Esophagus squamous epithelium (tissue), 5 donors: ENCODE data around the gene GAB2. TPM values are rescaled to one million over a fixed set of nuclear protein-coding genes. Genes with fewer than 3 reads are reported as not detected.

Experiments
- DNase-seq: peaks from one replicate; lab custom pipeline; 2025; lab: John Stamatoyannopoulos, UW
- H3K27ac ChIP-seq, 4 donors: fragments of 200-600 bp; sonication (generic); one replicate each; pipeline ENCODE4 v1.5.1; 2016 to 2019; ENCODE audit warnings: mild to moderate bottlenecking in 1 of 4
- H3K27me3 ChIP-seq, 4 donors: fragments of 200-600 bp; sonication (generic); 1 replicate in 3 of 4; 2 replicates in 1 of 4; pipeline versions ENCODE4 v1.5.1 to v1.6.0; 2017 to 2021; ENCODE audit warnings: antibody characterized with exemption in 1 of 4
- H3K36me3 ChIP-seq, 3 donors: fragments of 200-600 bp; sonication (generic); one replicate each; pipeline ENCODE4 v1.5.1; 2016 to 2019
- H3K4me1 ChIP-seq, 3 donors: fragments of 200-600 bp; sonication (generic); one replicate each; pipeline ENCODE4 v1.5.1; 2017 to 2019
- H3K4me3 ChIP-seq, 4 donors: fragments of 200-600 bp; sonication (generic); 1 replicate in 3 of 4; 2 replicates in 1 of 4; pipeline ENCODE4 v1.5.1; 2016 to 2019; ENCODE audit warnings: mild to moderate bottlenecking in 2 of 4, moderate library complexity in 1 of 4
- H3K9me3 ChIP-seq, 3 donors: fragments of 200-600 bp; sonication (generic); one replicate each; pipeline ENCODE4 v1.5.1; 2016 to 2019
- POLR2A ChIP-seq, 4 donors: fragments of 450-650 bp; IDR thresholded peaks; one replicate each; pipeline ENCODE4 v1.6.1; 2017; ENCODE audit warnings: antibody characterized with exemption in 4 of 4, mild to moderate bottlenecking in 4 of 4, moderate library complexity in 3 of 4
- WGBS, 2 donors: methylation state at CpG; one replicate each; pipeline ENCODE4 v1.1.5; 2018; 5-methylcytosine and 5-hydroxymethylcytosine counted together
- intact Hi-C: fragments of 100-400 bp; cut with DNase I; formaldehyde crosslinking; loops from one replicate; pipeline ENCODE4 v1.15.0; 2022
- total RNA-seq, 4 donors: library from RNA; depleted of rRNA; stranded (reverse); fragments of >200 nt; gene quantifications; one replicate each; pipeline ENCODE4 v1.1.0, GENCODE V29; 2016
- TF ChIP-seq, protein P1 (sequence below), 6 experiments: fragments of 450-650 bp in 4 of 6; fragments of 200-600 bp in 2 of 6; sonication (generic) in 2 of 6; IDR thresholded peaks; one replicate each; pipeline ENCODE4 v1.5.1; 2016 to 2019; ENCODE audit warnings: antibody characterized with exemption in 6 of 6, mild to moderate bottlenecking in 4 of 6, moderate library complexity in 4 of 6
- donor health status: DM: yes; HTN: yes; CAD: no.

GAB2 gene
- total RNA-seq, 4 donors from 2014 or later = 4.6 to 23.7 (median 11.2) TPM

DNA sequence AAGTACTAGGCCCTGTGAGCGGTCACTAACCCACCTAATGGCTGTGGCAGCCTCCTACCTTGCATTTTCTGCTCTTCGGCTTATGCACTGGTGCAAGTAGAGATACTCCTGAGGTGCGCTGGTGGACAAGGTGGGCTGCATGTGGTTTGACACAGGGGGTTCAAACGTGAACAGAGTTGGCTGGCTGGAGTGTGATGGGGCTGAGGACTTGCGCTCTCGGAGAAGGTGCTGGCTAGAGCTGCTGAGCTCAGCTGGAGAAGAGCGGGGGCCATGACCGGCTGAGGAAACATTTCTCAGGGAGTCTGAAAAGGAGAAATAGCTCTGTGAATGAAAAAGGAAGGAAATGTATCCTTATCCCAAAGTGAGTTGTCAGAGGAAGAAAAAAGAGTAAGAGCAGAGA is 167.5 kb downstream of the GAB2 start:
- WGBS, 2 donors = 91 to 92% methylated on average over 6 to 8 of the region's 8 CpGs
- TF ChIP-seq, protein P1, sequence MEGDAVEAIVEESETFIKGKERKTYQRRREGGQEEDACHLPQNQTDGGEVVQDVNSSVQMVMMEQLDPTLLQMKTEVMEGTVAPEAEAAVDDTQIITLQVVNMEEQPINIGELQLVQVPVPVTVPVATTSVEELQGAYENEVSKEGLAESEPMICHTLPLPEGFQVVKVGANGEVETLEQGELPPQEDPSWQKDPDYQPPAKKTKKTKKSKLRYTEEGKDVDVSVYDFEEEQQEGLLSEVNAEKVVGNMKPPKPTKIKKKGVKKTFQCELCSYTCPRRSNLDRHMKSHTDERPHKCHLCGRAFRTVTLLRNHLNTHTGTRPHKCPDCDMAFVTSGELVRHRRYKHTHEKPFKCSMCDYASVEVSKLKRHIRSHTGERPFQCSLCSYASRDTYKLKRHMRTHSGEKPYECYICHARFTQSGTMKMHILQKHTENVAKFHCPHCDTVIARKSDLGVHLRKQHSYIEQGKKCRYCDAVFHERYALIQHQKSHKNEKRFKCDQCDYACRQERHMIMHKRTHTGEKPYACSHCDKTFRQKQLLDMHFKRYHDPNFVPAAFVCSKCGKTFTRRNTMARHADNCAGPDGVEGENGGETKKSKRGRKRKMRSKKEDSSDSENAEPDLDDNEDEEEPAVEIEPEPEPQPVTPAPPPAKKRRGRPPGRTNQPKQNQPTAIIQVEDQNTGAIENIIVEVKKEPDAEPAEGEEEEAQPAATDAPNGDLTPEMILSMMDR (IDR thresholded peaks at IDR 0.05) = no peak
- no peak for TF ChIP-seq POLR2A (IDR thresholded peaks at IDR 0.05)
- Histone ChIP-seq H3K4me1 (peaks cover 0 to 14% (median 8%) of the 10 kb centered on the region in 3 donors), H3K9me3 (no peaks in the 10 kb centered on the region), H3K4me3 (no peak overlapping the region), H3K27ac (no peak overlapping the region), H3K36me3 (peaks cover 0 to 36% (median 10%) of the 10 kb centered on the region in 3 donors), H3K27me3 (no peaks in the 10 kb centered on the region)
- intact Hi-C loops = no loop called here
- DNase-seq = no peak

DNA sequence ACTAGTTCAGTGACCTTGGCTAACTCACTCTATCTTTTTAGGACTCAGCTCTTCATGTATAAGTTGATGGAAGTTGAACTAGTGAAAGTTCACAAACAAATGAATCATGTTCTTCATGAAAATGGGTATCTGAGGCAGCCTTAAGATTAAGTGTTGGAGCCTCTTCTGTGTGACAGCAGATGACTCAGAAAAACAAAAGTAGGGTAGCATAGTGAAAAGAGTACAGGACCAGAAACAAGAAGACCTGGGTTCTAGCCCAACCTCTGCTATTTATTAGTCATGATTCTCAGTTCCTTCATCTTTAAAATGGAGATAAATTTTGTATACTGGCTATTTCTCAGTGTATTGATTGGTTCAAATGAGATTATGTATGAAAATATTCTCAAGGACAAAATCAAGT is 168.7 kb downstream of the GAB2 start:
- H3K4me3 ChIP-seq = no peak overlapping the region
- DNase-seq = no peak
- no peak for TF ChIP-seq POLR2A (IDR thresholded peaks at IDR 0.05)
- TF ChIP-seq, protein P1 (IDR thresholded peaks at IDR 0.05) = no peak
- peaks cover 0 to 36% (median 10%) of the 10 kb centered on the region in 3 donors for H3K36me3 ChIP-seq
- H3K27ac ChIP-seq = no peak overlapping the region
- H3K4me1 ChIP-seq = peaks cover 0 to 14% (median 8%) of the 10 kb centered on the region in 3 donors
- H3K9me3 ChIP-seq = no peaks in the 10 kb centered on the region
- intact Hi-C loops = no loop called here
- H3K27me3 ChIP-seq = no peaks in the 10 kb centered on the region

DNA sequence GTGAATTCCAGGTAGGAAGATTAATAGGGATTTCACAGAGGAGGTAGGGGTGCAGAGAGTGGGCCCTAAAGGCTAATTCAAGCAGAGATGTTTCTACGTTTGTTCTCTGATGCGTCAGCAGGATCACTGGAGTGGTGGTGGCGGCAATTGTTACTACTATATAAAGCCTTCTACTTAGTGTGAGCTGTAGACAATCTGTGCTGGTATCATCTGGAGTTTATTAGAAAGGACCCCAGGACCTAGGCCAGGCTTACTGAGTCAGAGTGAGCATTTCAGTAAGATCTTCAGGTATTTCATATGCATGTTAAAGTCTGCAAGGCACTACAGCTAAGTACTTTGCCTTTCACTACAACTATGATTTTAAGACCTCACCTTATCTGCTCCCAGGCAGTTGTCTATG is 169.4 kb downstream of the GAB2 start:
- H3K27me3 ChIP-seq = no peaks in the 10 kb centered on the region
- 94 to 98% methylated on average over 3 of the region's 3 CpGs for WGBS, 2 donors
- peaks cover 0 to 36% (median 10%) of the 10 kb centered on the region in 3 donors for H3K36me3 ChIP-seq
- TF ChIP-seq POLR2A (IDR thresholded peaks at IDR 0.05) = no peak
- TF ChIP-seq, protein P1 (IDR thresholded peaks at IDR 0.05) = no peak
- peaks cover 0 to 14% (median 8%) of the 10 kb centered on the region in 3 donors for H3K4me1 ChIP-seq
- no peak for DNase-seq
- H3K4me3 ChIP-seq = no peak overlapping the region
- H3K9me3 ChIP-seq = no peaks in the 10 kb centered on the region
- no peak overlapping the region for H3K27ac ChIP-seq
- intact Hi-C loops = no loop called here

DNA sequence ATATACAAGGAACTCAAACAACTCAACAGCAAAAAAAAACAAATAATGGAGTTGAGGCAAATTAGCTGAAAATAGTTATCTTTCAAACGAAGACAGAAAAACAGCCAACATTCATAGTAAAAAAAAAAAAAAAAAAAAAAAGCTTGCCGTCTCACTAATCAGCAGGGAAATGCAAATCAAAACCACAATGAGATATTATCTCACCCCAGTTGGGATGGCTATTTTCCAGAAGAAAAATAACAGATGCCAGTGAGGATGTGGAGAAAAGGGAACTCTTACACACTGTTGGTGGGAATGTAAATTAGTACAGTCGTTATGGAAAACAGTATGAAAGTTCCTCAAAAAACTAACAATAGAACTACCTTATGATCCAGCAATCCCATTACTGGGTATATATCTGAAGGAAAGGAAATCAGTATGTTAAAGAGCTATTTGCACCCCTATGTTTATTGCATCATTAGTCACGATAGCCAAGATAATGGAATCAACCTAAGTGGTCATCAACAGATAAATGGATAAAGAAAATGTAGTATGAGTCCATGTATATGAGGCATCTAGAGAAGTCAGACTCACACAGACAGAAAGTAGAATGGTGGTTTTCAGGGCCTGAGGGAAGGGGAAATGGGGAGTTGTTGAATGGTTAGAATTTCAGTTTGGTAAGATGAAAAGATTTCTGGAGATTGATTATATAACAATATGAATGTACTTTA is 172.9 kb downstream of the GAB2 start:
- H3K27me3 ChIP-seq = no peaks in the 10 kb centered on the region
- intact Hi-C loops = no loop called here
- no peak overlapping the region for H3K4me3 ChIP-seq
- WGBS, 2 donors = 57 to 63% methylated on average over 4 of the region's 4 CpGs
- H3K4me1 ChIP-seq = no peaks in the 10 kb centered on the region
- no peak overlapping the region for H3K27ac ChIP-seq
- H3K9me3 ChIP-seq = peaks cover 0 to 5% (median 0%) of the 10 kb centered on the region in 3 donors
- H3K36me3 ChIP-seq = peaks cover 0 to 31% (median 6%) of the 10 kb centered on the region in 3 donors
- DNase-seq = no peak
- TF ChIP-seq, protein P1 (IDR thresholded peaks at IDR 0.05) = no peak
- TF ChIP-seq POLR2A (IDR thresholded peaks at IDR 0.05) = no peak

DNA sequence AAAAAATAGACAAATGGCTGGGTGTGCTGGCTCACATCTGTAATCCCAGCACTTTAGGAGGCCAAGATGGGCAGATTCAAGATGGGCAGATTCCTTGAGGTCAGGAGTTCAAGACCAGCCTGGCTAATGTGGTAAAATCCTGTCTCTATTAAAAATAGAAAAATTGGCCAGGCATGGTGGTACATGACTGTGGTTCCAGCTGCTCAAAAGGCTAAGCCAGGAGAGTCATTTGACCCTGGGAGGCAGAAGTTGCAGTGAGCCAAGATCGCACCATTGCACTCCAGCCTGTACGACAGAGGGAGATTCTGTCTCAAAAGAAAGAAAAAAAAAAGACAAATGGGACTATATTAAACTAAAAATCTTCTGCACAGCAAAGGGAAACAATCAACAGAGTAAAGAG is 173.5 kb downstream of the GAB2 start:
- intact Hi-C loops = no loop called here

More for the DNA sequence above, 173.5 kb downstream of the GAB2 start:
- Histone ChIP-seq H3K9me3 (peaks cover 0 to 5% (median 0%) of the 10 kb centered on the region in 3 donors), H3K4me3 (no peak overlapping the region), H3K4me1 (no peaks in the 10 kb centered on the region), H3K27me3 (no peaks in the 10 kb centered on the region), H3K36me3 (peaks cover 0 to 25% (median under 1%) of the 10 kb centered on the region in 3 donors), H3K27ac (no peak overlapping the region)
- no peak for TF ChIP-seq POLR2A (IDR thresholded peaks at IDR 0.05)
- TF ChIP-seq, protein P1 (IDR thresholded peaks at IDR 0.05) = no peak
- DNase-seq = no peak
- 63 to 72% methylated on average over 2 of the region's 2 CpGs for WGBS, 2 donors
